H9 (cell line): ENCODE data around the gene CCDC18. TPM values are rescaled to one million over a fixed set of nuclear protein-coding genes. Genes with fewer than 3 reads are reported as not detected.

Source experiments
- DNase-seq: peaks from one replicate; pipeline ENCODE4 v3.0.0-alpha.2; 2017
- H2AFZ ChIP-seq: one replicate; pipeline ENCODE4 v1.6.1; 2013; ENCODE audit warnings: mild to moderate bottlenecking, low read length, control low read depth, moderate library complexity
- H2AK5ac ChIP-seq: 2 replicates; pipeline ENCODE4 v1.6.1; 2013; ENCODE audit warnings: low read length, control low read depth, mixed read lengths; ENCODE audit not compliant: insufficient read length
- H2BK120ac ChIP-seq: one replicate; pipeline ENCODE4 v1.6.1; 2013; ENCODE audit warnings: low read depth, mild to moderate bottlenecking, low read length, control low read depth, inconsistent platforms; ENCODE audit not compliant: poor library complexity, severe bottlenecking
- H2BK12ac ChIP-seq: 2 replicates; pipeline ENCODE4 v1.6.1; 2013; ENCODE audit warnings: low read length, control low read depth, mixed read lengths, low read depth; ENCODE audit not compliant: insufficient read length
- H2BK15ac ChIP-seq: 2 replicates; pipeline ENCODE4 v1.6.1; 2013; ENCODE audit warnings: low read depth, low read length, control low read depth
- H2BK20ac ChIP-seq: one replicate; pipeline ENCODE4 v1.6.1; 2013; ENCODE audit warnings: low read depth, mild to moderate bottlenecking, low read length, control low read depth, inconsistent platforms; ENCODE audit not compliant: poor library complexity, severe bottlenecking
- H2BK5ac ChIP-seq: 2 replicates; pipeline ENCODE4 v1.6.1; 2013; ENCODE audit warnings: low read length, control low read depth, mixed read lengths; ENCODE audit not compliant: insufficient read length
- H3K14ac ChIP-seq: 2 replicates; pipeline ENCODE4 v1.6.1; 2013; ENCODE audit warnings: low read length, control low read depth; ENCODE audit not compliant: insufficient read depth
- H3K18ac ChIP-seq: 2 replicates; pipeline ENCODE4 v1.6.1; 2013; ENCODE audit warnings: low read depth, mild to moderate bottlenecking, mixed read lengths, low read length, control low read depth; ENCODE audit not compliant: insufficient read length
- H3K23ac ChIP-seq: 2 replicates; pipeline ENCODE4 v1.6.1; 2013; ENCODE audit warnings: low read length, control low read depth, mixed read lengths, low read depth; ENCODE audit not compliant: insufficient read length
- H3K23me2 ChIP-seq: 2 replicates; pipeline ENCODE4 v1.6.1; 2013; ENCODE audit warnings: low read depth, mild to moderate bottlenecking, mixed read lengths, low read length, control low read depth; ENCODE audit not compliant: insufficient read length, poor library complexity, severe bottlenecking
- H3K27ac ChIP-seq: 2 replicates; pipeline ENCODE4 v1.5.1; 2013; ENCODE audit warnings: low read length, control low read depth, mixed read lengths, low read depth; ENCODE audit not compliant: insufficient read length
- H3K27me3 ChIP-seq: 2 replicates; pipeline ENCODE4 v1.6.1; 2013; ENCODE audit warnings: low read length, control low read depth, inconsistent platforms; ENCODE audit not compliant: insufficient read depth
- H3K4ac ChIP-seq: 2 replicates; pipeline ENCODE4 v1.6.1; 2013; ENCODE audit warnings: low read depth, mild to moderate bottlenecking, control low read depth, inconsistent platforms, low read length, moderate library complexity
- H3K4me1 ChIP-seq: 2 replicates; pipeline ENCODE4 v1.6.1; 2013; ENCODE audit warnings: low read length, control low read depth, inconsistent platforms; ENCODE audit not compliant: insufficient read depth
- H3K4me2 ChIP-seq: 2 replicates; pipeline ENCODE4 v1.6.1; 2013; ENCODE audit warnings: low read length, control low read depth, mixed read lengths; ENCODE audit not compliant: insufficient read length, insufficient read depth
- H3K56ac ChIP-seq: 2 replicates; pipeline ENCODE4 v1.6.1; 2013; ENCODE audit warnings: low read depth, mild to moderate bottlenecking, mixed read lengths, low read length, control low read depth; ENCODE audit not compliant: insufficient read length
- H3K79me1 ChIP-seq: 2 replicates; pipeline ENCODE4 v1.6.1; 2013; ENCODE audit warnings: low read depth, mild to moderate bottlenecking, moderate library complexity, low read length, control low read depth, inconsistent platforms; ENCODE audit not compliant: insufficient read depth, poor library complexity, severe bottlenecking
- H3K79me2 ChIP-seq: 2 replicates; pipeline ENCODE4 v1.6.1; 2013; ENCODE audit warnings: low read length, control low read depth, inconsistent platforms; ENCODE audit not compliant: insufficient read depth
- H3K9ac ChIP-seq: 2 replicates; pipeline ENCODE4 v1.6.1; 2013; ENCODE audit warnings: low read length, control low read depth, mixed read lengths; ENCODE audit not compliant: insufficient read length; ENCODE audit errors: extremely low read depth
- H3K9me3 ChIP-seq: one replicate; pipeline ENCODE4 v1.6.1; 2013; ENCODE audit warnings: low read depth, low read length, inconsistent platforms; ENCODE audit not compliant: control insufficient read depth
- H3T11ph ChIP-seq: one replicate; pipeline ENCODE4 v1.6.1; 2013; ENCODE audit warnings: mild to moderate bottlenecking, low read length, control low read depth, inconsistent platforms
- H4K20me1 ChIP-seq: one replicate; pipeline ENCODE4 v1.6.1; 2013; ENCODE audit not compliant: control insufficient read depth, insufficient read length, insufficient read depth
- H4K5ac ChIP-seq: 2 replicates; pipeline ENCODE4 v1.6.1; 2013; ENCODE audit warnings: low read depth, mild to moderate bottlenecking, mixed read lengths, low read length, control low read depth; ENCODE audit not compliant: insufficient read length
- H4K8ac ChIP-seq: replicated peaks from 2 replicates; pipeline ENCODE4 v1.6.1; 2013; ENCODE audit warnings: low read length, control low read depth, mixed read lengths, low read depth; ENCODE audit not compliant: insufficient read length
- H4K91ac ChIP-seq: 2 replicates; pipeline ENCODE4 v1.6.1; 2013; ENCODE audit warnings: low read depth, mild to moderate bottlenecking, moderate library complexity, mixed read lengths, low read length, control low read depth; ENCODE audit not compliant: insufficient read length
- H3K27ac Mint-ChIP-seq, 3 experiments: 2 replicates in 2 of 3; 3 replicates in 1 of 3; pipeline ENCODE4 v1.8.0; 2020 to 2021; ENCODE audit warnings: mixed read lengths in 3 of 3, mild to moderate bottlenecking in 1 of 3, moderate library complexity in 1 of 3
- H3K27me3 Mint-ChIP-seq: 2 replicates; pipeline ENCODE4 v1.8.0; 2021; ENCODE audit warnings: low read depth, mild to moderate bottlenecking, moderate library complexity, mixed read lengths
- H3K36me3 Mint-ChIP-seq, 3 experiments: 2 replicates in 2 of 3; 3 replicates in 1 of 3; pipeline ENCODE4 v1.8.0; 2020 to 2021; ENCODE audit warnings: low read depth in 3 of 3, mixed read lengths in 3 of 3; ENCODE audit not compliant: insufficient read depth in 1 of 3
- H3K4me1 Mint-ChIP-seq, 2 experiments: 2 replicates each; pipeline ENCODE4 v1.8.0; 2020; ENCODE audit warnings: mixed read lengths in 2 of 2
- H3K4me3 Mint-ChIP-seq, 2 experiments: 2 replicates in 1 of 2; 3 replicates in 1 of 2; pipeline ENCODE4 v1.8.0; 2020 to 2021; ENCODE audit warnings: mild to moderate bottlenecking in 2 of 2, mixed read lengths in 2 of 2, moderate library complexity in 1 of 2
- H3K9me3 Mint-ChIP-seq, 2 experiments: 2 replicates in 1 of 2; 3 replicates in 1 of 2; pipeline ENCODE4 v1.8.0; 2020; ENCODE audit warnings: mild to moderate bottlenecking in 2 of 2, mixed read lengths in 2 of 2, moderate library complexity in 1 of 2
- WGBS: extraction: QIAGEN DNeasy Blood & Tissue Kit; methylation state at CpG from one replicate; pipeline ENCODE4 v1.1.7; 2013; ENCODE audit warnings: missing lambda C conversion rate, low lambda C conversion rate, mixed read lengths; ENCODE audit not compliant: insufficient read length; ENCODE audit errors: extremely low coverage; 5-methylcytosine and 5-hydroxymethylcytosine counted together
- total RNA-seq: library from RNA; stranded (reverse); gene quantifications from 2 replicates; pipeline ENCODE4 v1.2.1, GENCODE V29; 2021
- TF ChIP-seq, protein P1 (sequence below): fragments of 200-600 bp; sonication (generic); conservative IDR thresholded peaks from 3 replicates; pipeline ENCODE4 v1.8.0; 2021; ENCODE audit warnings: antibody characterized with exemption, mild to moderate bottlenecking

Gene CCDC18
- total RNA-seq, 1 experiment from 2014 or later = 19.5 TPM

DNA sequence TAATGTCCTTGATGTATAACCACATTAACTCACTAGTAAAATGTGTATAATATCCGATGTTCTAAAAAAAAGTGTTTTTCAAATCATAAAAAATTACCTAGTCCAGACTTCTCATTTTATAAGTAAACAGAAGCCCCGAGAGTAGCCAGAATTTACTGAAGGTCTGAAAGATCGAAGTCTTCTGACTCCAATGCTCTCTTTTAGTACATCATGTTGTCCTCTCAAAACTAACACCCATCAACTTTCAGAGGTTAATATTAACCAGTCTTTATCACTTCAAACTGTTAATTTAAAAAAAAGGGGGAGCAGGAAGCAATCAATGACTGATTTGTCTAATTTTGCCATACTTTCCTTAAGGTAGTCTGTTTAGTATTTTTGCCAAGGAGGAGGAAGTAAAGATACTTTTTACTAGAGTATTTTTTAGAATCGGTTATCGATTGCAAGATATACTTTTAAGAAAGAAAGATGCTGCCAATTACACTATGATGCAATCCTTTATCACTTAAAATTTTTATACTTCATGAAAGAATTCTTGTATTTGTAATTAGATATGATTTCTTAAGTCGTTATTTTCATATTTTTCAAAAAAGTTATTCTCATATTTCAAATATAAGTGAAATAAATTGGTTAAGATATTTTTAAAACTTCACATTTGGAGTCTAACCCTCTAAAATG lies 25.5 kb downstream of the CCDC18 start:
- no peak overlapping the region for H3K4me2 ChIP-seq
- H3K27ac ChIP-seq = no peak overlapping the region
- H3K18ac ChIP-seq = no peak overlapping the region
- H2AFZ ChIP-seq = no peak overlapping the region
- no peak for DNase-seq
- H3K14ac ChIP-seq = no peak overlapping the region
- Mint-ChIP-seq H3K4me3 (no peak overlapping the region), H3K27me3 (no peaks in the 10 kb centered on the region), H3K27ac (no peak overlapping the region), H3K9me3 (no peaks in the 10 kb centered on the region), H3K4me1 (no peaks in the 10 kb centered on the region), H3K36me3 (peaks cover 10 to 37% (median 32%) of the 10 kb centered on the region in 3 experiments; a peak in 6 of 7 replicates)
- no peak overlapping the region for H3K9ac ChIP-seq
- H3K79me1 ChIP-seq = no peaks in the 10 kb centered on the region
- no peaks in the 10 kb centered on the region for H4K20me1 ChIP-seq
- H3K4ac ChIP-seq = no peak overlapping the region
- TF ChIP-seq, protein P1, sequence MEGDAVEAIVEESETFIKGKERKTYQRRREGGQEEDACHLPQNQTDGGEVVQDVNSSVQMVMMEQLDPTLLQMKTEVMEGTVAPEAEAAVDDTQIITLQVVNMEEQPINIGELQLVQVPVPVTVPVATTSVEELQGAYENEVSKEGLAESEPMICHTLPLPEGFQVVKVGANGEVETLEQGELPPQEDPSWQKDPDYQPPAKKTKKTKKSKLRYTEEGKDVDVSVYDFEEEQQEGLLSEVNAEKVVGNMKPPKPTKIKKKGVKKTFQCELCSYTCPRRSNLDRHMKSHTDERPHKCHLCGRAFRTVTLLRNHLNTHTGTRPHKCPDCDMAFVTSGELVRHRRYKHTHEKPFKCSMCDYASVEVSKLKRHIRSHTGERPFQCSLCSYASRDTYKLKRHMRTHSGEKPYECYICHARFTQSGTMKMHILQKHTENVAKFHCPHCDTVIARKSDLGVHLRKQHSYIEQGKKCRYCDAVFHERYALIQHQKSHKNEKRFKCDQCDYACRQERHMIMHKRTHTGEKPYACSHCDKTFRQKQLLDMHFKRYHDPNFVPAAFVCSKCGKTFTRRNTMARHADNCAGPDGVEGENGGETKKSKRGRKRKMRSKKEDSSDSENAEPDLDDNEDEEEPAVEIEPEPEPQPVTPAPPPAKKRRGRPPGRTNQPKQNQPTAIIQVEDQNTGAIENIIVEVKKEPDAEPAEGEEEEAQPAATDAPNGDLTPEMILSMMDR = no peak
- H2BK5ac ChIP-seq = no peak overlapping the region
- WGBS = no CpG with 5 or more reads among the region's 6 CpGs
- H2BK15ac ChIP-seq = no peak overlapping the region
- no peak overlapping the region for H4K8ac ChIP-seq
- no peaks in the 10 kb centered on the region for H3K79me2 ChIP-seq
- H3K23me2 ChIP-seq = no peaks in the 10 kb centered on the region
- H3K9me3 ChIP-seq = no peaks in the 10 kb centered on the region
- no peak overlapping the region for H3K56ac ChIP-seq
- no peaks in the 10 kb centered on the region for H3K27me3 ChIP-seq
- H3K23ac ChIP-seq = no peak overlapping the region
- H2BK12ac ChIP-seq = no peak overlapping the region
- no peak overlapping the region for H3T11ph ChIP-seq
- H2BK20ac ChIP-seq = no peak overlapping the region
- no peak overlapping the region for H2BK120ac ChIP-seq
- no peak overlapping the region for H4K91ac ChIP-seq
- H2AK5ac ChIP-seq = no peak overlapping the region
- no peak overlapping the region for H4K5ac ChIP-seq
- no peaks in the 10 kb centered on the region for H3K4me1 ChIP-seq
